OCI-LY3 (cell line): Measurements from ENCODE around the gene TAL1.

Source experiments
- H2AFZ ChIP-seq: fragments of 200-600, 300-600 bp; shearing (Covaris generic); 2 replicates; pipeline ENCODE4 v1.6.0; 2014; ENCODE audit warnings: antibody characterized with exemption, low read depth, low read length
- H3K27ac ChIP-seq: fragments of 200-600, 300-600 bp; sonication (generic); 2 replicates; pipeline ENCODE4 v1.5.1; 2014; ENCODE audit warnings: mild to moderate bottlenecking, low read length, moderate library complexity, mixed read lengths
- H3K27me3 ChIP-seq: fragments of 200-600, 300-600 bp; sonication (generic); 2 replicates; pipeline ENCODE4 v1.6.1; 2014; ENCODE audit warnings: low read depth, low read length, mixed read lengths
- H3K36me3 ChIP-seq: fragments of 200-600, 300-600 bp; sonication (generic); replicated peaks from 2 replicates; pipeline ENCODE3; 2014; ENCODE audit warnings: low read depth, low read length, mixed read lengths
- H3K4me1 ChIP-seq: fragments of 300-600, 200-600 bp; sonication (generic); 2 replicates; pipeline ENCODE4 v1.6.1; 2014; ENCODE audit warnings: low read length, mixed read lengths
- H3K4me2 ChIP-seq: fragments of 200-600, 300-600 bp; sonication (generic); 2 replicates; pipeline ENCODE4 v1.6.1; 2014; ENCODE audit warnings: low read length, mixed read lengths
- H3K4me3 ChIP-seq: fragments of 300-600, 200-600 bp; sonication (generic); 2 replicates; pipeline ENCODE4 v1.5.1; 2014; ENCODE audit warnings: antibody characterized with exemption, mild to moderate bottlenecking, low read length, moderate library complexity
- H3K79me2 ChIP-seq: fragments of 300-600, 200-600 bp; shearing (Covaris generic); 2 replicates; pipeline ENCODE4 v1.6.1; 2014; ENCODE audit warnings: mild to moderate bottlenecking, low read length, mixed read lengths
- H3K9ac ChIP-seq: fragments of 300-600, 200-600 bp; shearing (Covaris generic); 2 replicates; pipeline ENCODE4 v1.6.0; 2014; ENCODE audit warnings: mild to moderate bottlenecking, low read length, moderate library complexity
- H3K9me3 ChIP-seq: fragments of 200-600, 300-600 bp; shearing (Covaris generic); 2 replicates; pipeline ENCODE4 v1.6.1; 2014; ENCODE audit warnings: low read length, mixed read lengths; ENCODE audit not compliant: insufficient read depth
- H4K20me1 ChIP-seq: fragments of 200-600, 300-600 bp; sonication (generic); 2 replicates; pipeline ENCODE4 v1.6.1; 2016; ENCODE audit warnings: low read length, mixed read lengths; ENCODE audit not compliant: insufficient read depth
- EZH2phosphoT487 ChIP-seq: fragments of 200-600 bp; shearing (Covaris generic); IDR thresholded peaks from 2 replicates; pipeline ENCODE4 v1.6.1; 2018; ENCODE audit warnings: antibody characterized with exemption, mixed run types, low read depth
- TF ChIP-seq, protein P1 (sequence below): fragments of 200-600, 300-600 bp; sonication (generic); IDR thresholded peaks from 2 replicates; pipeline ENCODE4 v1.5.1; 2014; ENCODE audit warnings: antibody characterized with exemption, low read length, low read depth

Gene TAL1

DNA sequence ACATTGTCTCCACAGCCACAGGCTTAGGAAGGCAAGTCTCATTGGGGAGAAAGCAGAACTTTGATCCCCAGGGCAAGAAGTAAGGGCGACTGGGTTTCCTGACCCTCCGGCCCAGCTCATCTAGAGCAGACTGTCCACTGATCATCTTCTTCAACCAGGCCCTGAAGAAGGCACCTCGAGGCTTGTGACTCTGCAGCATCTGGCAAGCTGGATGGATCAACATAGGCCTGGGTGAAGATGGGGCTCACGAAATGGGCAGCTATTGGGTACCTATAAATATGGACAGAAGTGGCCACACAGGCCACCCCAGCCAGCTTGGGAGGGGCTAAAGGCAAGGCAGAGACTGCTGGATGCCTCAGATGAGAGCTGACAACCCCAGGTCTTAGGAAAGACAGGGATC, 13.0 kb downstream of the TAL1 start:
- no peaks in the 10 kb centered on the region for H3K27me3 ChIP-seq

GRCh38 chr1:47216278-47217059, 15.6 kb downstream of the TAL1 start:
- H3K36me3 ChIP-seq, result no peaks in the 10 kb centered on the region
- H3K27ac ChIP-seq, result no peak overlapping the region
- no peaks in the 10 kb centered on the region for H3K27me3 ChIP-seq
- no peaks in the 10 kb centered on the region; the same call in 1 of the 2 replicates for H3K4me1 ChIP-seq
- no peak overlapping the region for H3K9ac ChIP-seq
- no peaks in the 10 kb centered on the region for H3K9me3 ChIP-seq
- H2AFZ ChIP-seq, result no peak overlapping the region
- TF ChIP-seq, protein P1, sequence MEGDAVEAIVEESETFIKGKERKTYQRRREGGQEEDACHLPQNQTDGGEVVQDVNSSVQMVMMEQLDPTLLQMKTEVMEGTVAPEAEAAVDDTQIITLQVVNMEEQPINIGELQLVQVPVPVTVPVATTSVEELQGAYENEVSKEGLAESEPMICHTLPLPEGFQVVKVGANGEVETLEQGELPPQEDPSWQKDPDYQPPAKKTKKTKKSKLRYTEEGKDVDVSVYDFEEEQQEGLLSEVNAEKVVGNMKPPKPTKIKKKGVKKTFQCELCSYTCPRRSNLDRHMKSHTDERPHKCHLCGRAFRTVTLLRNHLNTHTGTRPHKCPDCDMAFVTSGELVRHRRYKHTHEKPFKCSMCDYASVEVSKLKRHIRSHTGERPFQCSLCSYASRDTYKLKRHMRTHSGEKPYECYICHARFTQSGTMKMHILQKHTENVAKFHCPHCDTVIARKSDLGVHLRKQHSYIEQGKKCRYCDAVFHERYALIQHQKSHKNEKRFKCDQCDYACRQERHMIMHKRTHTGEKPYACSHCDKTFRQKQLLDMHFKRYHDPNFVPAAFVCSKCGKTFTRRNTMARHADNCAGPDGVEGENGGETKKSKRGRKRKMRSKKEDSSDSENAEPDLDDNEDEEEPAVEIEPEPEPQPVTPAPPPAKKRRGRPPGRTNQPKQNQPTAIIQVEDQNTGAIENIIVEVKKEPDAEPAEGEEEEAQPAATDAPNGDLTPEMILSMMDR, result no peak
- TF ChIP-seq EZH2phosphoT487, result no peak
- H4K20me1 ChIP-seq, result no peaks in the 10 kb centered on the region
- no peaks in the 10 kb centered on the region for H3K79me2 ChIP-seq
- no peak overlapping the region for H3K4me2 ChIP-seq
- H3K4me3 ChIP-seq, result no peak overlapping the region

More for the DNA sequence above, 13.0 kb downstream of the TAL1 start:
- H3K9me3 ChIP-seq, result no peaks in the 10 kb centered on the region
- no peaks in the 10 kb centered on the region for H3K79me2 ChIP-seq
- no peak overlapping the region for H3K27ac ChIP-seq
- no peak overlapping the region for H3K4me3 ChIP-seq
- no peaks in the 10 kb centered on the region for H3K4me1 ChIP-seq
- no peaks in the 10 kb centered on the region for H3K36me3 ChIP-seq
- no peaks in the 10 kb centered on the region for H4K20me1 ChIP-seq
- no peak overlapping the region for H3K4me2 ChIP-seq
- no peak overlapping the region for H3K9ac ChIP-seq
- TF ChIP-seq, protein P1, result no peak
- no peak for TF ChIP-seq EZH2phosphoT487
- H2AFZ ChIP-seq, result no peak overlapping the region

GRCh38 chr1:47215713-47216112, 16.3 kb downstream of the TAL1 start:
- TF ChIP-seq EZH2phosphoT487, result no peak
- TF ChIP-seq, protein P1, result no peak
- Histone ChIP-seq H3K9me3 (no peaks in the 10 kb centered on the region), H3K27ac (no peak overlapping the region), H3K9ac (no peak overlapping the region), H3K36me3 (no peaks in the 10 kb centered on the region), H3K4me3 (no peak overlapping the region), H4K20me1 (no peaks in the 10 kb centered on the region), H3K27me3 (no peaks in the 10 kb centered on the region), H3K4me2 (no peak overlapping the region), H3K4me1 (no peaks in the 10 kb centered on the region; the same call in 1 of the 2 replicates), H3K79me2 (no peaks in the 10 kb centered on the region), H2AFZ (no peak overlapping the region)

- Histone ChIP-seq H3K4me2 (no peak overlapping the region), H3K9ac (no peak overlapping the region), H3K36me3 (no peaks in the 10 kb centered on the region), H3K27ac (no peak overlapping the region), H2AFZ (no peak overlapping the region), H3K27me3 (no peaks in the 10 kb centered on the region), H3K79me2 (no peaks in the 10 kb centered on the region), H4K20me1 (no peaks in the 10 kb centered on the region), H3K4me1 (peaks cover 8% of the 10 kb centered on the region), H3K4me3 (no peak overlapping the region), H3K9me3 (no peaks in the 10 kb centered on the region)
- TF ChIP-seq, protein P1, result no peak
- no peak for TF ChIP-seq EZH2phosphoT487
Measured at GRCh38 chr1:47214549-47214948, 17.5 kb downstream of the TAL1 start.
